NT2/D1 (cell line): ENCODE results near the gene OMG.

Experiments
- SUZ12 ChIP-seq: IDR thresholded peaks from 2 replicates; pipeline ENCODE4 v1.6.1; 2011; ENCODE audit not compliant: insufficient read length, insufficient read depth; ENCODE audit errors: extremely low read depth
- YY1 ChIP-seq: IDR thresholded peaks from 2 replicates; pipeline ENCODE4 v1.6.1; 2011; ENCODE audit not compliant: insufficient read length, insufficient read depth
- ZNF274 ChIP-seq: IDR thresholded peaks from 2 replicates; pipeline ENCODE4 v1.6.1; 2011; ENCODE audit warnings: mild to moderate bottlenecking, low read depth, low read length

- TF ChIP-seq ZNF274 = no peak
- TF ChIP-seq YY1 = no peak
- TF ChIP-seq SUZ12 = no peak
Measured at GRCh38 chr17:31286587-31286986, 10.5 kb downstream of the OMG start.
